Measurements from ENCODE around the gene NT5C3B.

DNA sequence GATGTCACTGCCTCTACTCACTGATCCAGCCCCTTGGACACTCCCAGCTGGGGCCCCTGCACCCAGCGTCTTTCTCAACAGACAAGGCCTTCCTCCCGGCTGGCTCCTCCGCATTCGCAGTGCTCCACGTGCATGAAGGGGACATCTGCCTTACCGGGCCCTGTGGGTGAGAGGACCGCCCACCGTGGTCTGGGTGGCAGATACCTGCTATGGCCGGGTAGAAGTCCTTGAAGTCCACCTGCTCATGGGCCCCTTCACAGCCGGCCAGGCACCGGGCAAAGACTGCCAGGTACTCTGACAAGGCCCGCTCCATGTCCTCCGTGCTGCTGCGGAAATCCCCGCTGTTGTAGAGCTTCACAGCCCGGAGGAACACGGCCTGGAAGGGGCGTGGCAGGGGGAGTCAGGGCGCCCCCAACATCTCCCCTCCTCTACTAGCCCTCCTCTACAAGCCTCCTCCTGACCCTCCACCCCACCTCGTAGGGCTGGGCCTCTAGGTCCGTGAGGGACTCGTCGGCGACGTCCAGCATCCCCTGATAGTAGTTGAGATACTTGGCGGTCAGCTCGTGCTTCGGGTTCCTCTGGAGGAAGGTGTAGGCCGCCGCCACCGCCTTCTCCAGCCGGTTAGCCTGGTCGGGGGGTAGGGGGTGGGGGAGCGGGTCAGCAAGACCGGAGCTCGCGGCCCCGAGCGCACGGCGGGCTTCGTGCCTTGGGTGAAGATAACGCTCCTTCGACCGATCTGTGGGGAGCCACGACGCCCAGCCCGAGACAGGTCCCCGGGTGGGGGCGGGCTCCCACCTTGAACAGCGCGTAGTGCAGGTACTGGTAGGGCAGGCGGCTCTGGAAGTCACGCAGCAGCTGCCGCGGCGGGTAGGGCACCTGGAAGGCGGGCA, 25.1 kb downstream of the NT5C3B start:
- TF ChIP-seq, protein P1, sequence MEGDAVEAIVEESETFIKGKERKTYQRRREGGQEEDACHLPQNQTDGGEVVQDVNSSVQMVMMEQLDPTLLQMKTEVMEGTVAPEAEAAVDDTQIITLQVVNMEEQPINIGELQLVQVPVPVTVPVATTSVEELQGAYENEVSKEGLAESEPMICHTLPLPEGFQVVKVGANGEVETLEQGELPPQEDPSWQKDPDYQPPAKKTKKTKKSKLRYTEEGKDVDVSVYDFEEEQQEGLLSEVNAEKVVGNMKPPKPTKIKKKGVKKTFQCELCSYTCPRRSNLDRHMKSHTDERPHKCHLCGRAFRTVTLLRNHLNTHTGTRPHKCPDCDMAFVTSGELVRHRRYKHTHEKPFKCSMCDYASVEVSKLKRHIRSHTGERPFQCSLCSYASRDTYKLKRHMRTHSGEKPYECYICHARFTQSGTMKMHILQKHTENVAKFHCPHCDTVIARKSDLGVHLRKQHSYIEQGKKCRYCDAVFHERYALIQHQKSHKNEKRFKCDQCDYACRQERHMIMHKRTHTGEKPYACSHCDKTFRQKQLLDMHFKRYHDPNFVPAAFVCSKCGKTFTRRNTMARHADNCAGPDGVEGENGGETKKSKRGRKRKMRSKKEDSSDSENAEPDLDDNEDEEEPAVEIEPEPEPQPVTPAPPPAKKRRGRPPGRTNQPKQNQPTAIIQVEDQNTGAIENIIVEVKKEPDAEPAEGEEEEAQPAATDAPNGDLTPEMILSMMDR (IDR thresholded peaks at IDR 0.05; ENCODE audit: borderline replicate concordance, extremely low read depth, low read length, poor library complexity, severe bottlenecking): no peak
- no peak for TF ChIP-seq EZH2 (IDR thresholded peaks at IDR 0.05; ENCODE audit: borderline replicate concordance, low read depth, low read length, severe bottlenecking)

Data from DND-41 (cell line).